WERI-Rb-1 (cell line): Measurements from ENCODE around the gene LUC7L.
"Not testable (repeated sequence)": the region's sequence is repeated elsewhere in the genome, so short reads cannot be mapped to it uniquely, and the experiment has no call there.

Experiments
- DNase-seq: peaks from one replicate; pipeline ENCODE4 v3.0.0-alpha.2; 2020
- H3K27ac ChIP-seq: fragments of 250-450 bp; sonication (Bioruptor Pico); 2 replicates; pipeline ENCODE4 v1.5.1; 2020; ENCODE audit warnings: mild to moderate bottlenecking, moderate library complexity
- H3K27me3 ChIP-seq: fragments of 250-450 bp; sonication (Bioruptor Pico); 2 replicates; pipeline ENCODE4 v1.5.1; 2021; ENCODE audit warnings: mild to moderate bottlenecking, low read depth, moderate library complexity; ENCODE audit not compliant: insufficient read depth, severe bottlenecking
- H3K36me3 ChIP-seq: fragments of 250-450 bp; sonication (Bioruptor Pico); 2 replicates; pipeline ENCODE4 v1.5.1; 2020; ENCODE audit warnings: mild to moderate bottlenecking, moderate library complexity
- H3K4me3 ChIP-seq: 2 replicates; pipeline ENCODE4 v1.5.1; 2011; ENCODE audit warnings: low read depth, mild to moderate bottlenecking, control low read depth, low read length
- H3K9me3 ChIP-seq: fragments of 250-450 bp; sonication (Bioruptor Pico); 2 replicates; pipeline ENCODE4 v1.5.1; 2021; ENCODE audit warnings: mild to moderate bottlenecking, moderate library complexity; ENCODE audit not compliant: severe bottlenecking
- CTCF ChIP-seq: IDR thresholded peaks from 2 replicates; pipeline ENCODE4 v1.5.1; 2011; ENCODE audit warnings: low read depth, mild to moderate bottlenecking, control low read depth, inconsistent platforms, low read length

Gene LUC7L

GRCh38 chr16:177981-178667 lies 51.1 kb downstream of the LUC7L start:
- H3K27me3 ChIP-seq: peaks cover 17% of the 10 kb centered on the region
- no peak for TF ChIP-seq CTCF
- no peak for DNase-seq
- no peaks in the 10 kb centered on the region for H3K9me3 ChIP-seq
- no peak overlapping the region for H3K4me3 ChIP-seq
- no peak overlapping the region for H3K27ac ChIP-seq
- H3K36me3 ChIP-seq: no peaks in the 10 kb centered on the region; the same call in 1 of the 2 replicates

- Histone ChIP-seq H3K36me3 (no peaks in the 10 kb centered on the region), H3K4me3 (no peak overlapping the region), H3K27me3 (peaks cover 17% of the 10 kb centered on the region), H3K9me3 (no peaks in the 10 kb centered on the region), H3K27ac (no peak overlapping the region)
- TF ChIP-seq CTCF: no peak
- no peak for DNase-seq
Measured at GRCh38 chr16:177394-177822, 51.8 kb downstream of the LUC7L start.

GRCh38 chr16:176477-177382 lies 52.5 kb downstream of the LUC7L start, which contains the start of gene HBA1:
Gene HBA1 (plus strand): TSS chr16:176680. CDS start chr16:176717, 37 bp downstream.
- not testable (repeated sequence) for H3K36me3 ChIP-seq, H3K9me3 ChIP-seq, DNase-seq, H3K27ac ChIP-seq
- peak within 1 kb of the TSS; percentile 33 for H3K4me3 ChIP-seq
- H3K27me3 ChIP-seq: peaks cover 19% of the 10 kb centered on the region

- not testable (repeated sequence) for H3K36me3 ChIP-seq, DNase-seq, H3K27ac ChIP-seq, H3K9me3 ChIP-seq
- H3K4me3 ChIP-seq: peak overlapping the region; percentile 33
- peaks cover 24% of the 10 kb centered on the region for H3K27me3 ChIP-seq
Measured at GRCh38 chr16:176006-176405, 53.2 kb downstream of the LUC7L start.

GRCh38 chr16:175011-175949 lies 54.0 kb downstream of the LUC7L start:
- Histone ChIP-seq H3K9me3 (no peaks in the 10 kb centered on the region), H3K27me3 (peaks cover 24% of the 10 kb centered on the region), H3K36me3 (no peaks in the 10 kb centered on the region), H3K4me3 (no peak overlapping the region), H3K27ac (no peak overlapping the region)
- TF ChIP-seq CTCF: no peak
- DNase-seq: no peak

GRCh38 chr16:173928-174769 lies 55.1 kb downstream of the LUC7L start:
- not testable (repeated sequence) for DNase-seq, H3K36me3 ChIP-seq, H3K9me3 ChIP-seq, H3K27ac ChIP-seq, H3K4me3 ChIP-seq
- H3K27me3 ChIP-seq: peaks cover 24% of the 10 kb centered on the region

GRCh38 chr16:173211-173854 lies 55.9 kb downstream of the LUC7L start:
- H3K9me3 ChIP-seq, H3K36me3 ChIP-seq, H3K4me3 ChIP-seq, DNase-seq, H3K27ac ChIP-seq: not testable (repeated sequence)
- peaks cover 28% of the 10 kb centered on the region for H3K27me3 ChIP-seq

GRCh38 chr16:172374-172941 lies 56.8 kb downstream of the LUC7L start, which contains the start of gene HBA2:
Gene HBA2 (plus strand): TSS chr16:172876. CDS start chr16:172913, 37 bp downstream.
- not testable (repeated sequence) for H3K4me3 ChIP-seq, DNase-seq, H3K36me3 ChIP-seq, H3K27ac ChIP-seq, H3K9me3 ChIP-seq
- peaks cover 24% of the 10 kb centered on the region for H3K27me3 ChIP-seq
